TTC549 (cell line): ENCODE results near the gene KCNH2.

Experiments used
- FAIRE-seq: peaks from 2 replicates; lab custom pipeline; 2012; peaks lifted over from hg19 to GRCh38; lab: Jason Lieb, UNC

Gene KCNH2

GRCh38 chr7:150973571-150974451 lies 4.3 kb downstream of the KCNH2 start:
- no peak for FAIRE-seq

DNA sequence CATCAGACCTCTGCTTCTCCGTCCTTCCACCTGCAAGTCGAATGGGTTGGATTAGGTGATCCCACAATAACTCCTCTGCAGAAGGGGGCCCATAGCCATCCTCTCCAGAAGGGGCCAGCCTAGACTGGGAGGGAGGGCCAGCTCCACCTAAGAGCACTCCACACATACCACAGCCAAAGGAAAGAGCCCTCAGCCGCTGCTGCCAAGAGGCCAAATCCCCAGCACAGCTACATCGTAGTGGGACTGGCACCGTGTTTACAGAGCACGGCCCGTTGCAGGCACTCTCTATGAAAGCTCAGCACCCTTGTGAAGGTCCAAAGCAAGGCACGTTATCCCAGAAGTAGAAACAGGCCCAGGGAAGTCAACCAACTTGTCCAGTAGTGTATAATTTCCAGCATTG lies 5.4 kb downstream of the KCNH2 start:
- no peak for FAIRE-seq

DNA sequence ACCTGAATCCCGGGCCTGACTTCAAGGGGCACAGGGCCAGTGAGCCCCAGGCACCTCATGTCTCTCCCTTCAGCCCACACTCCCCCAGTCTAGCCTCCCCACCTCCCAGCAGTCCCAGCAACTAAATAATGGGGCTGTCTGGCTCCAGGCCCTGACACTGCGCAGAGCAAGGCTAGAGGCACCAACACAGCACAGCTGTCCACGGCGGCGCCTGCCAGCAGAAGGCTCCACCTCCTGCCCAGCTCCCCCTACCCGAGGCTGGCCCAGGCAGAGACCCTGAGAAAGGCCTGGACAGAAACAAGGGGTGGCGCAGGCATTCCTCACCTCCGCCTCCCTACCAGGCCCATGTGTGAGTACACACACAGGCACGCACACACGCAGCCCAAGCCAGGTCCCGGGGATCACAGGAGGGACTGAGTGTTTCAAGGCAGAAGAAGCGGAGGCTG lies 6.1 kb downstream of the KCNH2 start:
- no peak for FAIRE-seq

DNA sequence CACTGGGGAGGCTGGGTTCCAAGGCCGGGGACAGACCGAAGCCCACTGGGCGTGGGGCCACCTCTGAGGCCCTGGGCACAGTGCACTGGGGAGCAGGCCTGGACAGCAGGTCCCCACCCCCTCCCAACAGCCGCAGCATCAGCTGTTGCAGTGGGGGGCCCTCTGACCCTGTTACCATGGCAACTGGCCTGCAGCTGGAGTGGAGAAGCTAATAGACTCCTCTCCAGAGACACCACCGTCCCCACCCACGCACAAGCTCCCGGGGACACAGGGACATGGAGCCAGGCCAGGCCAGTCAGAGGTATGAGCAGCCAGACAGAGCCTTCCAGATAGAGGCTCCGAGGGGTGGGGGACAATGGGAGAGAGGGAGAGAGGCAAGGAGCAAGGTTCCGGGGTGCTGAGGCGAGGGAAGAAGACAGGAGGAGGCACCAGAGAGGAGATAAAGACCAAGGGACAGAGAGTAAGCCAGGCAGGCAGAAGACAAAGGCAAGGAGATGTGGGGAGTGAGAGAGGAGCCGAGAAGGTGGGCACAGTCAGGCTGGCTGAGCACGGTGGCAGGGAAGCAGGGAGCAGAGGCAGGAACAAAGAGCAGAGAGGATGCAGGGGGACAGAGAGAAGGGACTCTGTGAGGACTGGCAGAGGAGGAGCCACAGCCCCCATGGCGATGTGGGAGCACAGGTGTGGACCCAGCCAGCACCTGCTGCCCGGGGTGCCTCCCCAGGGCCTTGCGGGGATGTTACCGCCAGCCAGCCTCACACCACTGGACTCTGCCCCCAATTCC lies 6.7 kb downstream of the KCNH2 start:
- FAIRE-seq: no peak

- no peak for FAIRE-seq
These were observed 7.7 kb downstream of the KCNH2 start for GRCh38 chr7:150970424-150970823.

DNA sequence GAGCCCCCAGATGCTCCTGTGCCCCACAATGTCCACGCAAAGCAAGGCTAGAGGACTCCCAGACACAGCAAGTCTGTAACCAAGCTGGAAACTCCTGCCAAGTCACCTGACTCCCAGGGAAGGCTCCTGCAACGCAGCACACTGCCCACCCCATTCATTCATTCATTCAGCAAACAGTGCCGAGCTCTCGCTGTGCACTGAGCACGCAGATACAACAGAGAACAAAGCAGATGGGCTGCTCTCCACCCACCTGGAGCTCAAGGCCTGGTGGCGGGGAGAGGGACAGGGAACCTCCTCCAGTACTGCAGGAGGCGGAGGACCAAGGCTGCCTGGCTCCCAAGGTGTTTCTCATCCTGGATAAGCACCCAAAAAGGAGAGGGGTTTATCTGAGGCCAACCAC lies 8.6 kb downstream of the KCNH2 start:
- no peak for FAIRE-seq

DNA sequence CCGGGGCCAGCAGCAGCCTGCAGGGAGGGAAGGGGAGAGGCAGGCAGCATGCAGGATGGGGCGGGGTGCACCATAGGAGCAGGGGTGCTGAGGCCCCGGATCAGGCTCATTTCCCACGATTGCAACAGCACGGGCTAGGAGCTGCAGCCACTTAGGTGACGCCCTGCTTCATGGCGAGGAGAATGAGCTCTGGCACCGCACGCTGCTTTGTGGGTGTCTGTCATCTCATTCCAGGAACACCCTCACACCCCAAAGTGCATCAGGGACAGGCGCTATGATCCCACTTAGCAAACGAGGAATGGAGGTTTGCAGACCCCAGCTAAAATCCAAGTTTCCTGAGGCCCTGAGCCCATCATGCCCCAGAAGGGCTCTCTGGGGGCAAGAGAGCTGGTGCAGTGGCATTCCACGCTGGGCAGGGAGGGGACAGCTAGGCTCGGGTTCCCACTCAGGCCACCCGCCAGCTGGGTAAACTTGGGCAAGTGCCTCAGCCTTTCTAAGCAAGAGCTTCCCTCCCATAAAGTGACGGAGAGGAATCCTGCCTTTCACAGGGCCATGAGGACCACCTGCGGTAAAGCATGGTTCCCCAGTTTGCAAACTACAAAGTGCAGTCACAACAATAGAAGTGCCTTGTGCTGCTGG lies 9.3 kb downstream of the KCNH2 start:
- FAIRE-seq: no peak

DNA sequence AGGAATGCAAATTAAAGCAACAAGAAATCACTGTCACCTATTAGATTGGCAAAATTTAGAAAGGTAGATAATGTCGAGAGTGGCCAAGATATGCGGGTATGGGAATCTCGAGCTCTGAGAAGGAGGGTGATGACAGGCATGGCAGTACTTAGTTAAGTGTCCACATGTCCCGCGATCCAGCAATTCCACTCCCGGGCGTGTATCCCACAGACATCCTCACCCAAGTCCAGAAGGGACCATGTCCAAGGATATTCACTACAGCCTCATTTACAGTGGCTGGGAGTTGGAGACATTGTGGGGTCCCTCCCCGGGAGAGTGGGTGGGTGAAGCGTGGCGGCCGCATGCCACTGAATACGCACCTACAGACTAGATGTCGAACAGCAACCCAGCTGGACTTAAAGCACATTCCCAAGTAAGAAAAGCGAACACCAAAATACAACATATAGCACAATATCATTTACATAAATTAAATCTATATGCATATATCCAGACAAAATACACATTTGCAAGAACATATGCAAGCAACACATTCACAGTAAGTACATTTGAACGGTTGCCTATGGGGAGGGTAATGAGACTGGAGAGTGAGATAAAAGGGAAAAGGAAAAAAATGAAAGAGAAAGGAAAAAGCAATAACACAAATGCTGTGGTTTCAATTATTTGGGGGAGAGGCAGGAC lies 9.9 kb downstream of the KCNH2 start:
- FAIRE-seq: no peak

DNA sequence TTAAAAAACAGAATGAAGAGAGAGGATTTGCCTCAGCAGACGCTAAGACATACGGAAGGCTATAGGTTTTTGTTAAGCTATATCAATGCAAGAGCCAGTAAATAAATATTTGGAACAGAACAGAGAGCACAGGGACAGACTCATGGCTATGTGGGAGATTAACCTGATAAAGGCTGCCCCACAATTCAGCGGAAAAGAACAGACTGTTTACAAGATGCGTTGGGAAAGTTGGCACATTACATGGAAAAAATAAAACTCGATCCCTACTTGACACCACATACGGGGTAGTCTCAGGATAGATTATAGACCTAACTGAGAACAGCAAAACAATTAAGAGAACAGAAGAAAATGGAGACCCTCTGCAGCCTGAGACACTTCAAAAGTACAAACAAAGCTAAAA lies 10.8 kb downstream of the KCNH2 start:
- no peak for FAIRE-seq

DNA sequence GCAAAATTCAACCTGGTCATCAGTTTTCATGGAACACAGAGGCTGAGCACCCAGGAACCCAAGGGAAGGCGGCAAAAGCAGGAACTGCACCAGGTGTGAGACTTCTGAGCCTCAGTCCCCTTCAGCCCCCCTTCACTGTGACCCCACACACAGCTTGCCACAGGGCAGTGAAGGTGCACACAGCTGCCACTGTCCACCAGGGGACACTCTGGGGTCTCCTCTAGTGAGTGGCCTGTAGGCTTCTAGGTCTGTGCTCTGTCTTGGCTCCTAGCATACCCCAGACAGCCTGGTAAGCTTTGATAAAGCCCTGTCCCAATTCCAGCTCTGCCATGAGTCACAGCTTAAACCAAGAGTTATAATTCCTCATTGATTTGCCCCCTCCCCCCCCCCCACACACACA lies 12.1 kb downstream of the KCNH2 start:
- no peak for FAIRE-seq

DNA sequence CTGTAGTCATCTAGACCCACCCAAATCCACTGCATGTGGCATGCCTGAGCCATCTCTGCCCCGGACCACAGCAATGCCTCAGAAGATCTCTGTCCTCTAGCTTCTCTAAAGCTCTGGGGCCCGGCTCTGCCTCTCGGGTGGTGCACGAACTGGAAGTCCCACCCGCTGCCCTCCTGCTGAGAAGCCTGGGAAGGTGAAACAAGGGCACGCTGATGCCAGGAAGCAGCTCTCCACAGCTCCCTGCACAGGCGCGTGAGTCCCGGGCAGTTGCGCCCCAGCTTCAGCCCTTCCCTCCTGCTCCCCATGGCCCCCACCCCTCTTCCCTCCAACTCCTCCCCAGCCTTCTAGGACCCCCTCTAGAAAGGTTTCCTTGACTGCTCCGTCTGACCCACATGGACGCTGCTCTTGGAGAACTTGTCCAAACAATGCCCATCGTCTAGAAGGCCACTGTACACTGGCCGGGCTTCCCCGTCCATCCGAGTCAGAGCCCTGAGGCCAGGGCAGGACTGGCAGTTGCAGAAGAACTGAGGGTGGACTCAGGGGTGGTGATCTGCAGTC lies 12.8 kb downstream of the KCNH2 start:
- no peak for FAIRE-seq

DNA sequence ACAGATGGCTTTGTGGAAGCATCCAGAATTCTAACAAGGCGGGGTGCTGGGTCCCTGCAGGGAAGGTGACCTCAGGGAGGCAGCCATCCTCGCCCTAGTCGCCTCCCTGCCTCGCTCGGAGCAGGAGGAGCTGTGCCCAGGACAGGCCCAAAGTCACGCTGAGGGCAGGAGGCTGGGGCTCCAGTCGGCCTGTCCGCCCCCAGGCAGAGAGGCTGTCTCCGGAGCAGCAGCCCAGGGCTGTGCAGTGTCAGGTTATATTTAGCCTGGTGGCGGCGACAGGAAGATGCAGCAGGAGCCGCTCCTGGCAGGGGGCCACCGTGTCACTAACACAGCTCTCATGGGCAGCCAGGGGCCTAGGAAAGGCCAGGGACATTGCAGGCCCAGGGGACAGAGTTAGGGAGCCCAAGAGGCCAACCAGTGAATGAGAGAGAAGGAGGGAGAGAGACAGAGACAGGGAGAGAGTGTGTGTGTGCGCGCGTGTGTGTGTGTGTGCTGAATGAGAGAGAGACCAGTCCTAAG lies 13.5 kb downstream of the KCNH2 start:
- FAIRE-seq: no peak

- no peak for FAIRE-seq
These were observed 14.2 kb downstream of the KCNH2 start for GRCh38 chr7:150963707-150964559.

DNA sequence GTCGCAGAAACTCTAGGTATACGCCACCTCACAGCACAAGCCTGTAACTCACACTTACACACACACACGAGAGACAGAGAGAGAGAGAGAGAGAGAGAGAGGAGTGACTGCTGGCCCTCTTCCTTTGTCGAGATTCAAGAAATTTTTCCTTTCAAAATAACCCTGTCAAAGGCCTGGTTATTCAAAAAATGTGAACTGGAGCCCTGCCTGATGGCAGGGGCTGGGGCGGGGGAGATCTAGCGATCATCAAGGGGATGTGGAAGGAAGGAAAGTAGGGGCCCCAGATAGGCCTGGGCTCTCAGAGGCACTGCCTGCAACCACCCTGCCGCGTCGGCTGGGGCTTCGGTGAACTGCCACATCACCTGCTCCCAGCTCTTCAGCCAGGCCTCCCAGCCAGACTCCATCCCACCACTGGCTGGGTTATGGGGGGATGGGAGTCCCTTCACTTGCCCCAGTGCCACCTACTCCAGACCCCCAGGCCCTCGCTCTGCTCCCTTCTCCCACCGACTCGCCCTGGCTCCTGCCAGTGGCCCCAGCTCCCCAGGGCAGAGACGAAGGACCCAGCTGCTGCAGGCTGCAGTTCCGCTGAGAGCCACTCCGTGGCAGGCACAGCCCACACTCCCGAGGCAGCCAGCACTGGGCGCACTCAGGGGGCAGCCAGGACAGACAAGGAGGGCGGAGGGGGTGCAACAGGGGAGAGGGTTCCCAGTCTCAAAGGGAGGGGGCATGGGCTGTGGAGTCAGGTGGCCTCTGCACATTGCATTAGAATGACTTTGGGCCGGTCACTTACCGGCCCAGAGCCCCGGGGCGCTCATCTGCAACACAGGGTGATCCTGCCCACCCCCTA lies 15.3 kb downstream of the KCNH2 start:
- FAIRE-seq: no peak

DNA sequence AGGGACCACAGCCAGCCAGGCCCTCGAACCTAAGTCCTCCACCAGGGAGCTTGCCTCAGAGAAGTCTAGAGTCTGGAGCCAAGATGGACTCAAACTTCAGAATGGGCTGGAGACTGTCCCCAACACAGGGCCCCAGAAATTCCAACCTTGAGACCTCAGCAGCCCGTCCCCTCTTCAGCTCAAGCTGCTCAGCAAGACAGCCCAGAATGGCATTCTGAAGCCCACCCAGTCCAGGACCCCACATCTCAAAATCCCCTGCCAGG lies 15.9 kb downstream of the KCNH2 start:
- FAIRE-seq: no peak

- FAIRE-seq: no peak
These were observed 16.4 kb downstream of the KCNH2 start for GRCh38 chr7:150961510-150962289.

DNA sequence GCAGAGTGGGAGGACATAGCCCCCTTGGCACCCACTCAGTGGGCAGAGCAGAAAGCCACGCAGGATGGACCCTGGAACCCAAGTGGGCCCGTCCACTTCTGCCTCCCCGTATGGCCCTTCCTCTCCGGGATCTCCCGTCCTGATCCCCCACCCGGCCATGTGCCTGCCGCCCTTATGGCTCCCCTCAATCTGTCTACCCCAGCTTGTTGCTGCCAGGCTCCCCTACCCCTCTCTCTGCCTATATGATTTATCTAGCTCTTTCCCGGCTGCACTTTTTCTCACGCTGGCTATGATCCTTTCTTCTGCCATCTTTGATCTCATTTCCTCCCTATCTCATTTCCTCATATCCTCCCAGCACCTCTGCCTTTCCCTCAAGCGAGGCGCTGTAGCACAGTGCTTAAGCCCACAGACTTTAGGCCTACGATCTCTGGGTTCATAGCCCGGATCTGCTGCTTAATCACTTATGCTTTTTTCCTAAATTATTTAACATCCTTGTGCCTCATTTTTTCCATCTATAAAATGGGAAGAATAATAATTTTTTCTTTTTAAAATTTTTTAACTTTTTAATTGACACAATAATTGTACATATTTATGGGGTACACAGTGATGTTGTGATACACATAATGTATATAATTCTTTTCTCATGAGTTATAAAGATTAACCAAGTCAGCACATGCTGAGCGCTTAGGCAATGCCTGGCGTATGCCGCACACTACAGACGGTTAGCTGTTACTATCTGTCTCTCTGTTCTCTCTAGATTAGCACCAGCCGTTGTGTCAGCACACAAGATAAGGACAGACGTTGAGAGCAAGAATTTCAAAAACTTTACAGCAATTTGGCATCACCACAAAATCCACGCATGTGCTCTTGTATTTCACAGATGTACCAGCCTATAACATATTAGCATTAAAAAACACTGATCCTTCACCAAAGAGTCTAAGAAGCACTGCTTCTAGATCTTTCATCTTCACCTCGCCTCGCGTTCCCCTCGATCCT lies 18.1 kb downstream of the KCNH2 start:
- FAIRE-seq: no peak

DNA sequence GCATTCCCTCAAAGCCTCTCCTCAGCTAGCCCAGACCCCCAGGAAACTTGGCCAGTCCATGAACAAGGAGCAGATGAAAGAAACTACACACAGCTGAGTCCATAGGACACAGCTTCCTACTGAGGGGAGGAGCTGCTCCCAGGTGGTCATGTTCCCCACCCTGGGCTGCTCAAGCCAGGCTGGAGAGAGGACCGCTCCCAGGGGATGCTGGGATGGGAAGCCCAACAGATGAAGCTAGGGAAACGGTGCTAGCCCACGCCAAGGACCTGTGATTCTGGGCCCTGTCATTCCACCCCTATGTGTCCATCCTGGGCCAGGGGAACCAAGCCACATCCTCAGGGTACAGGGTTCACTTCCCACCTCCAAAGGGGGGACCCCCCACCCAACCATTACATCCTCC lies 19.0 kb downstream of the KCNH2 start:
- no peak for FAIRE-seq
